A549 (cell line): ENCODE results near the gene GNB1.

ENCODE experiments used
- TF ChIP-seq, protein P1 (sequence below): fragments of 450-650 bp; IDR thresholded peaks from 2 replicates; pipeline ENCODE4 v1.6.1; 2014; ENCODE audit warnings: antibody characterized with exemption
- TF ChIP-seq, protein P2 (sequence below): IDR thresholded peaks from 2 replicates; pipeline ENCODE4 v1.6.1; 2012
- TF ChIP-seq, protein P3 (sequence below): fragments of 200-600 bp; sonication (generic); IDR thresholded peaks from 2 replicates; pipeline ENCODE4 v1.6.1; 2016; ENCODE audit warnings: antibody characterized with exemption, mild to moderate bottlenecking, moderate library complexity

DNA sequence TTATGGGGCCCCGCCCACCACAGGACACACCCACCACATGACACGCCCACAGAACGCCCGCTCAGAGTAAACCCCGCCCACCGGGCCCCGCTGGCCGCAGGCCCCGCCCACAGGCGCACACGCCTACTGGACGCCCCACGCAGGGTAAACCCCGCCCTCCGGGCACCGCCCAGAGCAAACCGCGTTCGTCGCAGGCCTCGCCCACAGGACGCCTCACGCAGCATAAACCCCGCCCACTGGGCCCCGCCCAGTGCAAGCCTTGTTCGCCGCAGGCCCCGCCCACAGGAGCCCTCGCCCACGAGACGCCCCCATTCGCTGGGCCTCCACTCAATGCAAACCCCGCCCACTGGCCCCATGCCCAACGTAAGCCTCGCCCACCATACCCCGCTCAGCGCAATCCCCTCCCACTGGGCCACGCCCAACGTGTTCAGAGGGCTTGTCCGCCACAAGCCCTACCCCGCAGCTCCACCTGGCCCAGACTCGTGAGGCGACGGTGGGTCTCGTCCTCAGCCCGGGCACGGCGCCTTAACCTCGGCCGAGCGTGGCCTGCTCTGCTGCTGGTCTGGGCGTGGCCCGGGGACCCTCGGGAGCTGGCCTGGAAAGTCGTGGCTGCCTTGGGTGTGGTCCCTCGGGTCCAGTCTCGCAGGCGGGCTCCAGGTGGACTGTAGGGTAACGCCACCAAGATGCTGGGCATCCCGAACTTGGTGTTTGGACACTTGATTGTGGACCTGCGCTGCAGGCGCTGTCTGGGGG lies 28.6 kb upstream of the GNB1 start:
- TF ChIP-seq, protein P1, sequence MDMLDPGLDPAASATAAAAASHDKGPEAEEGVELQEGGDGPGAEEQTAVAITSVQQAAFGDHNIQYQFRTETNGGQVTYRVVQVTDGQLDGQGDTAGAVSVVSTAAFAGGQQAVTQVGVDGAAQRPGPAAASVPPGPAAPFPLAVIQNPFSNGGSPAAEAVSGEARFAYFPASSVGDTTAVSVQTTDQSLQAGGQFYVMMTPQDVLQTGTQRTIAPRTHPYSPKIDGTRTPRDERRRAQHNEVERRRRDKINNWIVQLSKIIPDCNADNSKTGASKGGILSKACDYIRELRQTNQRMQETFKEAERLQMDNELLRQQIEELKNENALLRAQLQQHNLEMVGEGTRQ = peak; percentile 18; the same call in 1 of the 2 replicates
- TF ChIP-seq, protein P2, sequence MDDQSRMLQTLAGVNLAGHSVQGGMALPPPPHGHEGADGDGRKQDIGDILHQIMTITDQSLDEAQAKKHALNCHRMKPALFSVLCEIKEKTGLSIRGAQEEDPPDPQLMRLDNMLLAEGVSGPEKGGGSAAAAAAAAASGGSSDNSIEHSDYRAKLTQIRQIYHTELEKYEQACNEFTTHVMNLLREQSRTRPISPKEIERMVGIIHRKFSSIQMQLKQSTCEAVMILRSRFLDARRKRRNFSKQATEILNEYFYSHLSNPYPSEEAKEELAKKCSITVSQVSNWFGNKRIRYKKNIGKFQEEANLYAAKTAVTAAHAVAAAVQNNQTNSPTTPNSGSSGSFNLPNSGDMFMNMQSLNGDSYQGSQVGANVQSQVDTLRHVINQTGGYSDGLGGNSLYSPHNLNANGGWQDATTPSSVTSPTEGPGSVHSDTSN = no peak
- TF ChIP-seq, protein P3, sequence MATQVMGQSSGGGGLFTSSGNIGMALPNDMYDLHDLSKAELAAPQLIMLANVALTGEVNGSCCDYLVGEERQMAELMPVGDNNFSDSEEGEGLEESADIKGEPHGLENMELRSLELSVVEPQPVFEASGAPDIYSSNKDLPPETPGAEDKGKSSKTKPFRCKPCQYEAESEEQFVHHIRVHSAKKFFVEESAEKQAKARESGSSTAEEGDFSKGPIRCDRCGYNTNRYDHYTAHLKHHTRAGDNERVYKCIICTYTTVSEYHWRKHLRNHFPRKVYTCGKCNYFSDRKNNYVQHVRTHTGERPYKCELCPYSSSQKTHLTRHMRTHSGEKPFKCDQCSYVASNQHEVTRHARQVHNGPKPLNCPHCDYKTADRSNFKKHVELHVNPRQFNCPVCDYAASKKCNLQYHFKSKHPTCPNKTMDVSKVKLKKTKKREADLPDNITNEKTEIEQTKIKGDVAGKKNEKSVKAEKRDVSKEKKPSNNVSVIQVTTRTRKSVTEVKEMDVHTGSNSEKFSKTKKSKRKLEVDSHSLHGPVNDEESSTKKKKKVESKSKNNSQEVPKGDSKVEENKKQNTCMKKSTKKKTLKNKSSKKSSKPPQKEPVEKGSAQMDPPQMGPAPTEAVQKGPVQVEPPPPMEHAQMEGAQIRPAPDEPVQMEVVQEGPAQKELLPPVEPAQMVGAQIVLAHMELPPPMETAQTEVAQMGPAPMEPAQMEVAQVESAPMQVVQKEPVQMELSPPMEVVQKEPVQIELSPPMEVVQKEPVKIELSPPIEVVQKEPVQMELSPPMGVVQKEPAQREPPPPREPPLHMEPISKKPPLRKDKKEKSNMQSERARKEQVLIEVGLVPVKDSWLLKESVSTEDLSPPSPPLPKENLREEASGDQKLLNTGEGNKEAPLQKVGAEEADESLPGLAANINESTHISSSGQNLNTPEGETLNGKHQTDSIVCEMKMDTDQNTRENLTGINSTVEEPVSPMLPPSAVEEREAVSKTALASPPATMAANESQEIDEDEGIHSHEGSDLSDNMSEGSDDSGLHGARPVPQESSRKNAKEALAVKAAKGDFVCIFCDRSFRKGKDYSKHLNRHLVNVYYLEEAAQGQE = no peak
